ENCODE data around the gene PSME1. TPM values are rescaled to one million over a fixed set of nuclear protein-coding genes. Genes with fewer than 3 reads are reported as not detected.

The PSME1 gene
- total and polyA plus RNA-seq, 2 experiments from 2014 or later = 61.1 to 215 TPM

DNA sequence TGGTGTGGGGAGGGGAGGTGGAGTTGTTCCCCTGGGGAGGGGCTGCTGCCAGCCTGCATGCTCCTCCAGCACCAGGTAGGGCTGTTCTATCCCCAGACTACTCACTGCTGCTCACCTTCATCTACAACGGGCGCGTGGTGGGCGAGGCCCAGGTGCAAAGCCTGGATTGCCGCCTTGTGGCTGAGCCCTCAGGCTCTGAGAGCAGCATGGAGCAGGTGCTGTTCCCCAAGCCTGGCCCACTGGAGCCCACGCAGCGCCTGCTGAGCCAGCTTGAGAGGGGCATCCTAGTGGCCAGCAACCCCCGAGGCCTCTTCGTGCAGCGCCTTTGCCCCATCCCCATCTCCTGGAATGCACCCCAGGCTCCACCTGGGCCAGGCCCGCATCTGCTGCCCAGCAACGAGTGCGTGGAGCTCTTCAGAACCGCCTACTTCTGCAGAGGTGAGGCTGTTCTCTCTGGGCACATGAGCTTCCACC, 28.6 kb downstream of the PSME1 start:
- Histone ChIP-seq H3K9me2 (ENCODE audit: insufficient read depth) (no peaks in the 10 kb centered on the region), H3K4me1 (ENCODE audit: insufficient read depth) (peaks cover 11% of the 10 kb centered on the region), H3K27ac (ENCODE audit: low read depth) (no peak overlapping the region), H3K27me3 (ENCODE audit: insufficient read depth) (no peaks in the 10 kb centered on the region), H3K4me2 (no peak overlapping the region), H4K20me1 (replicated peaks; ENCODE audit: insufficient read depth) (no peaks in the 10 kb centered on the region), H3K4me3 (no peak overlapping the region), H2AFZ (no peak overlapping the region), H3F3A (replicated peaks; ENCODE audit: low read depth) (peaks cover 12% of the 10 kb centered on the region; the same call in 1 of the 2 replicates), H3K79me2 (replicated peaks; ENCODE audit: insufficient read depth) (no peaks in the 10 kb centered on the region), H3K36me3 (ENCODE audit: insufficient read depth) (no peaks in the 10 kb centered on the region)
- DNase-seq (ENCODE audit: low spot score) = no peak
- peaks cover 36% of the 10 kb centered on the region for H3K36me3 Mint-ChIP-seq (ENCODE audit: low read depth)
- TF ChIP-seq EZH2phosphoT487 (IDR thresholded peaks at IDR 0.05; ENCODE audit: unreplicated experiment) (no peak), ZNF114 (CRISPR knock-in tag; IDR thresholded peaks at IDR 0.05) (no peak)
- H3K27ac Mint-ChIP-seq = no peak overlapping the region
- H3K4me1 Mint-ChIP-seq = peaks cover 9% of the 10 kb centered on the region
- no peaks in the 10 kb centered on the region for H3K9me3 Mint-ChIP-seq
- peaks cover 4% of the 10 kb centered on the region for H3K27me3 Mint-ChIP-seq (ENCODE audit: insufficient read depth, low read depth, poor library complexity)
- H3K4me3 Mint-ChIP-seq = no peak overlapping the region
- ATAC-seq = no peak

DNA sequence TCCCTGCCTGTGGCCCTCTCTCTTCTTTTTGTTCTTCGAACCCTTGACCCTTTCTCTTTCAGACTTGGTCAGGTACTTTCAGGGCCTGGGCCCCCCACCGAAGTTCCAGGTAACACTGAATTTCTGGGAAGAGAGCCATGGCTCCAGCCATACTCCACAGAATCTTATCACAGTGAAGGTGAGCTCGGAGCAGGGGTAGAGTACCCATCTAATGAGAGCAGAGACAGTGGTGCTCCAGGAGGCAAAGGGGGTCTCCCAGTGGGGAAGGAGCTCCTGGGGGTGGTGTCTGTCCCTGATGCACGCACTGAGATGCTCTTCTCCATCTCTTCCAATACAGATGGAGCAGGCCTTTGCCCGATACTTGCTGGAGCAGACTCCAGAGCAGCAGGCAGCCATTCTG, 29.8 kb downstream of the PSME1 start:
- no peak overlapping the region for H2AFZ ChIP-seq
- no peak overlapping the region for H3K27ac Mint-ChIP-seq
- H3K9me2 ChIP-seq (ENCODE audit: insufficient read depth) = no peaks in the 10 kb centered on the region
- no peak overlapping the region for H3K4me3 Mint-ChIP-seq
- peaks cover 4% of the 10 kb centered on the region for H3K27me3 Mint-ChIP-seq (ENCODE audit: insufficient read depth, low read depth, poor library complexity)
- no peak overlapping the region for H3K4me2 ChIP-seq
- H3K27ac ChIP-seq (ENCODE audit: low read depth) = no peak overlapping the region
- TF ChIP-seq STAT1 (IDR thresholded peaks at IDR 0.05; ENCODE audit: unreplicated experiment) (no peak), JUNB (IDR thresholded peaks at IDR 0.05; ENCODE audit: unreplicated experiment) (no peak), CREB1 (CRISPR knock-in tag; IDR thresholded peaks at IDR 0.05; ENCODE audit: low read depth) (no peak), EZH2 (IDR thresholded peaks at IDR 0.05; ENCODE audit: low read depth, unreplicated experiment) (no peak), POLR2AphosphoS5 (IDR thresholded peaks at IDR 0.05; ENCODE audit: low read depth) (no peak)
- TF ChIP-seq, protein P1, sequence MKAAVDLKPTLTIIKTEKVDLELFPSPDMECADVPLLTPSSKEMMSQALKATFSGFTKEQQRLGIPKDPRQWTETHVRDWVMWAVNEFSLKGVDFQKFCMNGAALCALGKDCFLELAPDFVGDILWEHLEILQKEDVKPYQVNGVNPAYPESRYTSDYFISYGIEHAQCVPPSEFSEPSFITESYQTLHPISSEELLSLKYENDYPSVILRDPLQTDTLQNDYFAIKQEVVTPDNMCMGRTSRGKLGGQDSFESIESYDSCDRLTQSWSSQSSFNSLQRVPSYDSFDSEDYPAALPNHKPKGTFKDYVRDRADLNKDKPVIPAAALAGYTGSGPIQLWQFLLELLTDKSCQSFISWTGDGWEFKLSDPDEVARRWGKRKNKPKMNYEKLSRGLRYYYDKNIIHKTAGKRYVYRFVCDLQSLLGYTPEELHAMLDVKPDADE (IDR thresholded peaks at IDR 0.05) = no peak
- H3K4me1 Mint-ChIP-seq = peaks cover 9% of the 10 kb centered on the region
- no peaks in the 10 kb centered on the region for H3K27me3 ChIP-seq (ENCODE audit: insufficient read depth)
- H3K4me3 ChIP-seq = no peak overlapping the region
- DNase-seq (ENCODE audit: low spot score) = no peak
- H3K9me3 Mint-ChIP-seq = no peaks in the 10 kb centered on the region
- H3K79me2 ChIP-seq (replicated peaks; ENCODE audit: insufficient read depth) = no peaks in the 10 kb centered on the region
- H4K20me1 ChIP-seq (replicated peaks; ENCODE audit: insufficient read depth) = no peaks in the 10 kb centered on the region
- ATAC-seq = no peak
- peaks cover 8% of the 10 kb centered on the region for H3K4me1 ChIP-seq (ENCODE audit: insufficient read depth)
- H3K36me3 ChIP-seq (ENCODE audit: insufficient read depth) = no peaks in the 10 kb centered on the region
- 0 out of 2 replicates have a peak, but pooled peaks cover 5% of the 10 kb centered on the region for H3F3A ChIP-seq (replicated peaks; ENCODE audit: low read depth)
- H3K36me3 Mint-ChIP-seq (ENCODE audit: low read depth) = peaks cover 26% of the 10 kb centered on the region

DNA sequence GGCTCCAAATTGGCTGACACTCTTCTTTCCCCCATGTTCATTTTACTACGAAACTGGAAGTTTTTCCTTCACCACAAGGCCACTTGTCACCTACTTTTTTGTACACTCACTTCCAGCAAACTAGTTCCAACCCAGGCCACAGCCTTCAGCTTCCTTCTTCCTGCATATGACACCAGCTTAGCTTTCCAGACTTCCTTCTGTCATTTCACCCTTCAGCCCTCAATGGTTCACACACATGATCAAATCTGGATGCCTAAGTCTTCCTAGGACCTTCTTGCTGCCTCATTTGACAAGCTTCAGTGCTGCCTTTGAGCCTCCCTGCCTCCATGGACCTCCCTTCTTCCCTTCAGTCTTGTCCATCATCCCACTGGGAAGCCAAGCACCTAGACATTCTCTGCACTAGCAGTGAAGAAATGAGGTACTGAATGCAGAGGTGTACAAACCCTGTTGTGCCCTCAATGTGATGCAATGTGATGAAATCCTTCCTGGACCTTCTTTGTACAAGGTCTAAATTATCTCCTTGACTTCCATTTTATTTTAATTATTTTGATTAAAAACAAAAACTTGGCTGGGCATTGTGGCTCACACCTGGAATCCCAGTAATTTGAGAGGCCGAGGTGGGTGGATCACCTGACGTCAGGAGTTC, 31.6 kb downstream of the PSME1 start:
- DNase-seq (ENCODE audit: low spot score) (no peak), ATAC-seq (no peak)
- no peak overlapping the region for H2AFZ ChIP-seq
- H3K27me3 ChIP-seq (ENCODE audit: insufficient read depth) = no peaks in the 10 kb centered on the region
- no peak overlapping the region for H3K27ac ChIP-seq (ENCODE audit: low read depth)
- H3F3A ChIP-seq (replicated peaks; ENCODE audit: low read depth) = peaks cover 6% of the 10 kb centered on the region; the same call in 1 of the 2 replicates
- no peaks in the 10 kb centered on the region for H3K36me3 ChIP-seq (ENCODE audit: insufficient read depth)
- H3K36me3 Mint-ChIP-seq (ENCODE audit: low read depth) = peaks cover 22% of the 10 kb centered on the region; the same call in 2 of the 3 replicates
- no peak overlapping the region for H3K4me2 ChIP-seq
- H3K79me2 ChIP-seq (replicated peaks; ENCODE audit: insufficient read depth) = no peaks in the 10 kb centered on the region
- H3K4me3 Mint-ChIP-seq = no peak overlapping the region
- H3K4me3 ChIP-seq = no peak overlapping the region
- H3K4me1 Mint-ChIP-seq = peaks cover 2% of the 10 kb centered on the region; the same call in 1 of the 3 replicates
- H3K4me1 ChIP-seq (ENCODE audit: insufficient read depth) = 0 out of 2 replicates have a peak, but pooled peaks cover 2% of the 10 kb centered on the region
- H4K20me1 ChIP-seq (replicated peaks; ENCODE audit: insufficient read depth) = no peaks in the 10 kb centered on the region
- no peaks in the 10 kb centered on the region for H3K9me2 ChIP-seq (ENCODE audit: insufficient read depth)
- no peaks in the 10 kb centered on the region for H3K9me3 Mint-ChIP-seq
- peaks cover 12% of the 10 kb centered on the region for H3K27me3 Mint-ChIP-seq (ENCODE audit: insufficient read depth, low read depth, poor library complexity)
- H3K27ac Mint-ChIP-seq = no peak overlapping the region
- TF ChIP-seq EZH2phosphoT487 (IDR thresholded peaks at IDR 0.05; ENCODE audit: unreplicated experiment) = no peak
- TF ChIP-seq JUNB (IDR thresholded peaks at IDR 0.05; ENCODE audit: unreplicated experiment) = no peak
- TF ChIP-seq, protein P2, sequence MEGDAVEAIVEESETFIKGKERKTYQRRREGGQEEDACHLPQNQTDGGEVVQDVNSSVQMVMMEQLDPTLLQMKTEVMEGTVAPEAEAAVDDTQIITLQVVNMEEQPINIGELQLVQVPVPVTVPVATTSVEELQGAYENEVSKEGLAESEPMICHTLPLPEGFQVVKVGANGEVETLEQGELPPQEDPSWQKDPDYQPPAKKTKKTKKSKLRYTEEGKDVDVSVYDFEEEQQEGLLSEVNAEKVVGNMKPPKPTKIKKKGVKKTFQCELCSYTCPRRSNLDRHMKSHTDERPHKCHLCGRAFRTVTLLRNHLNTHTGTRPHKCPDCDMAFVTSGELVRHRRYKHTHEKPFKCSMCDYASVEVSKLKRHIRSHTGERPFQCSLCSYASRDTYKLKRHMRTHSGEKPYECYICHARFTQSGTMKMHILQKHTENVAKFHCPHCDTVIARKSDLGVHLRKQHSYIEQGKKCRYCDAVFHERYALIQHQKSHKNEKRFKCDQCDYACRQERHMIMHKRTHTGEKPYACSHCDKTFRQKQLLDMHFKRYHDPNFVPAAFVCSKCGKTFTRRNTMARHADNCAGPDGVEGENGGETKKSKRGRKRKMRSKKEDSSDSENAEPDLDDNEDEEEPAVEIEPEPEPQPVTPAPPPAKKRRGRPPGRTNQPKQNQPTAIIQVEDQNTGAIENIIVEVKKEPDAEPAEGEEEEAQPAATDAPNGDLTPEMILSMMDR (conservative IDR thresholded peaks at IDR 0.05; ENCODE audit: low read depth in 2 of 2) = no peak
- TF ChIP-seq ZNF114 (CRISPR knock-in tag; IDR thresholded peaks at IDR 0.05) = no peak
- TF ChIP-seq POLR2AphosphoS5 (IDR thresholded peaks at IDR 0.05; ENCODE audit: low read depth) = no peak
- TF ChIP-seq STAT1 (IDR thresholded peaks at IDR 0.05; ENCODE audit: unreplicated experiment) = no peak
- no peak for TF ChIP-seq EZH2 (IDR thresholded peaks at IDR 0.05; ENCODE audit: low read depth, unreplicated experiment)
- no peak for TF ChIP-seq CREB1 (CRISPR knock-in tag; IDR thresholded peaks at IDR 0.05; ENCODE audit: low read depth)
- TF ChIP-seq, protein P3, sequence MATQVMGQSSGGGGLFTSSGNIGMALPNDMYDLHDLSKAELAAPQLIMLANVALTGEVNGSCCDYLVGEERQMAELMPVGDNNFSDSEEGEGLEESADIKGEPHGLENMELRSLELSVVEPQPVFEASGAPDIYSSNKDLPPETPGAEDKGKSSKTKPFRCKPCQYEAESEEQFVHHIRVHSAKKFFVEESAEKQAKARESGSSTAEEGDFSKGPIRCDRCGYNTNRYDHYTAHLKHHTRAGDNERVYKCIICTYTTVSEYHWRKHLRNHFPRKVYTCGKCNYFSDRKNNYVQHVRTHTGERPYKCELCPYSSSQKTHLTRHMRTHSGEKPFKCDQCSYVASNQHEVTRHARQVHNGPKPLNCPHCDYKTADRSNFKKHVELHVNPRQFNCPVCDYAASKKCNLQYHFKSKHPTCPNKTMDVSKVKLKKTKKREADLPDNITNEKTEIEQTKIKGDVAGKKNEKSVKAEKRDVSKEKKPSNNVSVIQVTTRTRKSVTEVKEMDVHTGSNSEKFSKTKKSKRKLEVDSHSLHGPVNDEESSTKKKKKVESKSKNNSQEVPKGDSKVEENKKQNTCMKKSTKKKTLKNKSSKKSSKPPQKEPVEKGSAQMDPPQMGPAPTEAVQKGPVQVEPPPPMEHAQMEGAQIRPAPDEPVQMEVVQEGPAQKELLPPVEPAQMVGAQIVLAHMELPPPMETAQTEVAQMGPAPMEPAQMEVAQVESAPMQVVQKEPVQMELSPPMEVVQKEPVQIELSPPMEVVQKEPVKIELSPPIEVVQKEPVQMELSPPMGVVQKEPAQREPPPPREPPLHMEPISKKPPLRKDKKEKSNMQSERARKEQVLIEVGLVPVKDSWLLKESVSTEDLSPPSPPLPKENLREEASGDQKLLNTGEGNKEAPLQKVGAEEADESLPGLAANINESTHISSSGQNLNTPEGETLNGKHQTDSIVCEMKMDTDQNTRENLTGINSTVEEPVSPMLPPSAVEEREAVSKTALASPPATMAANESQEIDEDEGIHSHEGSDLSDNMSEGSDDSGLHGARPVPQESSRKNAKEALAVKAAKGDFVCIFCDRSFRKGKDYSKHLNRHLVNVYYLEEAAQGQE (IDR thresholded peaks at IDR 0.05; ENCODE audit: unreplicated experiment) = no peak
